ACHN (cell line): ENCODE data around the gene QSOX2.

ENCODE experiments used
- DNase-seq: peaks from one replicate; pipeline ENCODE4 v3.0.0-alpha.2; 2015
- in situ Hi-C: cut with HindIII; loops from 2 replicates; pipeline ENCODE4 v1.10.0; 2017; ENCODE audit warnings: low sequenced_read_pairs, low pct_ligation_motif_present, low pct_unique_long_range_greater_than_20kb

QSOX2 gene

DNA sequence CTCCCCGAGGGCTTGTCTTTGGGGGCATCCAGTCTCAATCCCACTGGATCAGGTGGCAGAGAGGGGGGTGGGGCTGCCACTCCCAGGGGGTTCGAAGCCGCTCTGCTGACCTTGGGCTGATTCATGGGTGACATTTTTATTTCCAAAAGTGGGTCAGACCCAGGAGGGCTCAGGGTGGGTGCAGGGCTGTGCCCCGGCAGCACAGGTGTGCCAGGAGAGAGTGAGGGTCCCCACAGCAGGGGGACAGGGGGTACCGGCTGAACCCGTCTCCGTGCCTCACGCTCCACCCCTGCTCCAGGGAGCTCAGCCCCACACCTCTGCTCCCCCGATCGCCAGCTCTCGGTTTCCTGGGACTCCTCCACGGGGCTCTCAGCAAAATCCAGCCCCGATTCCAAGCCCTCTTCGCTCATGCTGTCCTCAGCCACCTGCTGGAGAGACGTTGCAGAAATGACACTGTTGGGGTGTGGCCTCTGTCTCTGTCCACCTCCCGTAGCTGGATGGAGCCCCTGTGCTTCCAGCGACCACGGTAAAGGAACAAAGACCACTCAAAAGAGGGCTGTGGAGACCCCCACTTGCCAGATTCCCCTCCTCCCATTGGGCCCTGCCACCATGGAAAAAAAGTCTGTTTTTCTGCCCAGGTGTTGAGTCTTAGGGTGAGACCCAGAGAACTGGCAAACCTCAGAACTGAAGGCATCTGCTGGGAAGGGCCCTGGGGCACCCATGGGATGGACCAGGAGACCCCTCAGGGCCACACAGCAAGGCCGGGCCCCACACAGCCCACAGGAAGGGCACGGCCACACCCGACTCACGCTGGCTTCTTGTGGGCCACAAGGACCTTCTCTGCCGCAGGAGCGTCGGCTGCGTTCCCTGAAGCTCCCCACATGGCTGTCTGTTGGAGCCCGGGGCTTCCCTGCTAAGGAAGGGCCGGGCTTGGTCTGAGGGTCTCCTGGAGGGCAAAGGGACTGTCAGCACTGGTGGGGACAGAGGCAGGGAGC lies 10.6 kb upstream of the QSOX2 start:
- DNase-seq: peak; percentile 9
- in situ Hi-C loops: no loop called here

GRCh38 chr9:136255166-136255538 lies 9.5 kb upstream of the QSOX2 start:
- in situ Hi-C loops: no loop called here
- DNase-seq: peak; percentile 8

DNA sequence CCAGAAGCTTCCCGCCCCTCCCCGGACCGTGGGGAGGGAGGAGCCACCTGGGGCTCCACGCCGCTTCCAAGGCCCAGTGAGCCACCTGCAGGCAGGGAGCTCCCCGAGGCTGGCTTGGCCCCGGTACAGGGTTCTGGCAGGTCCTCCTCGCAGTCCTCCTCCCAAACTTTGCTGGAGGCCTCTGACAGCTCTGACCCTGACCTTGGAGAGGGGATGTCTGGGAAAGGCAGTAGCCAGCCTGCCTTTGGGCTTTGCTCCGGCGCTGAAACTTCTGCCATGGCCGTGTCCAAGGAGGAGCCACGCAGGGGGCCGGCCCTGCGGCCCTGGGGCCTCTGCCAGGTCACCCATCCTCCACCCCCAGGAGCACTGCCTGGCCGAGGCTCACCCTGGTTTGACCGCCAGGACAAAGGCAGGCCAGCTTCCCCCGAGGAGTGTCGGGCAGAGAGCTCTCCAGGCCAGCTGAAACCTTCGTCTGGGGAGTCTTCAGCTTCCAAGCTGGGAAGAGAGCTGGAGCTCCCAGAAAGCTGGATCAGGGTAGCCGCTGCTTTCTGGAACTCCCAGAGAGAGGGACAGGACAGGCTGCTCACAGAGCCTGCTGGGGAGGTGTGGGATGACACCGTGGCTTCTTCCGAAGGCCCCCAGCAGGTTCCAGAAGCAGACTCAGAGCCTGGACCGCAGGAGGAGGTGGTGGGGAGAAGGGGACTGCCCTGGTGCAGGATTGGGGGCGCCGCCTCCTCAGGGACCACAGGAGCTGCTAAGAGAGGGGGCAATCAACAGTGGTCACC lies 9.0 kb upstream of the QSOX2 start:
- DNase-seq: no peak
- in situ Hi-C loops: no loop called here

GRCh38 chr9:136253246-136254130 lies 7.9 kb upstream of the QSOX2 start:
- in situ Hi-C loops: no loop called here

GRCh38 chr9:136252846-136253245 lies 7.2 kb upstream of the QSOX2 start:
- DNase-seq: no peak
- in situ Hi-C loops: no loop called here

More at GRCh38 chr9:136253246-136254130, 7.9 kb upstream of the QSOX2 start:
- DNase-seq: no peak

- in situ Hi-C loops: no loop called here
- no peak for DNase-seq
Observed at GRCh38 chr9:136252281-136252680, 6.7 kb upstream of the QSOX2 start.

- in situ Hi-C loops: no loop called here
- no peak for DNase-seq
Observed at GRCh38 chr9:136251264-136252115, 5.9 kb upstream of the QSOX2 start.

GRCh38 chr9:136250676-136251075 lies 5.1 kb upstream of the QSOX2 start:
- in situ Hi-C loops: no loop called here
- no peak for DNase-seq

- in situ Hi-C loops: no loop called here
- DNase-seq: no peak
Observed at GRCh38 chr9:136249877-136250559, 4.4 kb upstream of the QSOX2 start.

DNA sequence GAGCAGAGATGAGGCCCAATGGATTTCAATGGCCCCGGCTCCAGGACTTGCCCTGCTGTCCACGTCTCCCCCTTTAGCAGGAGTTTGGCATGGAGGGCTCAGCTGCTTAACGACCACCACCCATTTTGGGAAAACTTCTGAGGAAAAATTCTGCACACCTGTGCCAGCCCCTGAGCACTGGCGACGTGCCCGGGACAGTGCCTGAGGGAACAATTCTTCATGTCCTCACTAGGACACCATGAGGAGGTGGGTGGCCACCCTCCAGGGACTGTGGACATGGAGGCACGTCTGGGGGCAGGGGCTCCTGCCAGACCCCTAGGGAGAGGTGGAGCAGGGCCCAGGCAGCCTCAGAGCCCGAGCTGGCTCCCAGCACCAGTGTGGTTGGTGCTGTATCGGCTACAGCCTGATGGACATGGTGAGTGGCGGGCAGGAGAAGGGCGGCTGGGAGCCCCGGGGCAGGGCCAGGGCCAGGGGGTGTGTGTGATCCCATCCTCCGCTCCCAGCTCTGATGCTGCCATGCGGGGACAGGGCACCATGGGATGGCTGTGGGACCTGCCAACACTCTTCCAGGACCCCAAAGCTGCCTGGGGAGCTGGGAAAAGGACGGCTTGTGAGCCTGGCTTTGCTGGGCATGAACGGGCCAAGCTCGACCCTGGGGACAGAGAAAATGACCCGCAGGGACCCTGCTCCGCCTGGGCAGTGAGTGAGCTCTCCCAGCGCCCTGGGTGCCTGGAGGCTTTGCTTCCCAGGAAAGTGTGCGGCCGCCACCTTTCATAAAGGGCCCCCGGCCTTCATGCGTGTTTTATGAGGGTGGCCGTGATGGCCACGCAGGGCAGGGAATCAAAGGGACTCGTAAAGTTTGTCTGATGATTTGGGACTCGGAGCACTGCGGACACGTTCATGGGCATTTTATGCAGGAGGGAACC lies 3.6 kb upstream of the QSOX2 start:
- no peak for DNase-seq
- in situ Hi-C loops: no loop called here

DNA sequence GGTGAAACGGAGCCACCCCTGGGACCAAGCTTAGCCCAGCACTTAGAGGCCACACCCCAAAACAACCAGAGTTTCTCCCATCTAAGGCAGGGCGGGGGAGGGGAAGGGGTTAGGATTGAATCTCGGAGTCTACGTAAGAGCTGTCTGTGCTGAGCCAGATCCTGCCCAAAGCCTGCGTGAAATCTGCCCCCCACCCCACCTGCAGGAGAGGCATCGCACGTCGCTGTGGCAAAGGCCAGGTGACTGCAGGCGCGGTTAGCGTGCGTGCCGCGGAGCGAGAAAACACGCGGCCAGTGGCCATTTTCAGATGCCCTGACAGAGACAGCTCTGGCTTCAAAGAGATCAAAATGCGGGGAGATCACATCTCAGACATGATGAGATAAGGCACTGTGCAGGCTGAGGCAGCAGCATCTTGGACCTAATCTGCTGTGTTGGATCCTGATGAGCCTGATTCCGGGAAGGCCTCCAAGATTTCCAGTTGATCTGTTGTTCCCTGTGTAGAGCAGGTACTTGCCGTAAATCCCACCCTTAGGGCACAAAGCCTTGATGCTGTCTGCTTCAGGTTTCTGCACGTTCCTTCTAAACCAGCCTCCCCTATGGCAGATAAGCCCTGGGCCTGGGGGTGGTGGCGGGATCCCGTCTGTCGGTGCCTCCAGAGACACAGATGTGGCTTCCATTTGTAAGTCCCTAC lies 2.5 kb upstream of the QSOX2 start:
- in situ Hi-C loops: no loop called here
- no peak for DNase-seq

GRCh38 chr9:136247551-136247916 lies 1.9 kb upstream of the QSOX2 start:
- in situ Hi-C loops: no loop called here

GRCh38 chr9:136246849-136247550 lies 1.4 kb upstream of the QSOX2 start:
- in situ Hi-C loops: no loop called here
- DNase-seq: no peak

More at GRCh38 chr9:136247551-136247916, 1.9 kb upstream of the QSOX2 start:
- DNase-seq: no peak

DNA sequence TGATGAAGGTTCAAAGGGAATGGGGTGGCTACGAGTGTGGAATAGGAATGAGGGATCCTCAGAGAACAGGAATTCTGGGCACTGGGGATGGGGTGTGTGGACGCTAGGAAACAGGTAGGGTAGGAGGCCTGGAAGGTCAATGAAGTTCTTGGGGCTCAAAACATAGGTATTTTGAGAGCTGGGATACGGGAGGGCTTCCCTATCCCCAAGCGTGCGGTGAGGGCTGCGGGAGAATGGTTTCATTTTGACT lies 718 bp downstream of the QSOX2 start:
- in situ Hi-C loops: no loop called here
- no peak for DNase-seq

DNA sequence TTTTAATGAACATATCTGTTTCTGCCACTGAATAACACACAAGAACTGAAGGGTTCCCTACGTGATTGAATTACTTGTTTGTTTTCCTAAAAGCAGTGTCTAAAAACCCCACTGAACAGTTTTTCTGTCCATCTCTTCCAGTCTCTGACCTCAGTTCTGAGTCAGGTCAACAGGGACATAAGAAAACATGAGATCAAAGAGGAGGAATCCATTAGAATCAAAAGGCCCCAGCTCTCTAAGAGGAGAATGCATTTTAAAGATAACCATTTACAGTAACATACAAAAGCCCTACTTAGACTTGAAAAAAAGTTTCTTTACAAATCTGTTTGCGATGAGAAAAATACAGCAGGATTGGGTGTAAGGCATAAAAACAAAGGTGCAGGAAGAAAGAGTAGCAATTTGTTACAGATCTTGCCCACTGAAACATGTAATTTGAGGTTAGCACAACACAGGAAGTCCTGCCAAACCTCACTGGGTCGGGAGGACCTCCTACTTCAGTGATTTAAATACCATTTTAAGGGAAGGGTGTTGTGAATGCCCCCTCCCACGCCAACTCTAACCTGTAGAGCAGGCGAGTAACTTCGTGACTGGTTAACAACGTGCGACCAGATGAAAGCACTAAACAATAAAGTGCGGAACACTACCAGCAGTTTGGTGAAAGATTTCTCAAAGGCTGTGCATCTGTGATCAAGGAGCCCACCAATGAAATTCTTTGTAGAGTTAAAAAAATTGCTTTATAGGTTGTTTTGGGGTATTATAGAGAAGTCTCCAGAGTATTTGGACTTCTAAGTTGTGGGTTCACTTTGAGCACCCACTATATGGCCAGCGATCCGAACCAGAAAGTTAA lies 1.3 kb downstream of the QSOX2 start:
- DNase-seq: peak; percentile 15
- in situ Hi-C loops: no loop called here
